HG02973 (cell line): ENCODE results near the gene SRD5A3.
A peak's percentile ranks its signal among the peaks of the same experiment; 100 is the strongest.

Experiments used
- ATAC-seq: cut with Tn5 transposase; IDR thresholded peaks from one replicate; pipeline ENCODE4 v1.9.1; 2021; ENCODE audit warnings: moderate library complexity; ENCODE audit not compliant: unreplicated experiment

Gene SRD5A3

DNA sequence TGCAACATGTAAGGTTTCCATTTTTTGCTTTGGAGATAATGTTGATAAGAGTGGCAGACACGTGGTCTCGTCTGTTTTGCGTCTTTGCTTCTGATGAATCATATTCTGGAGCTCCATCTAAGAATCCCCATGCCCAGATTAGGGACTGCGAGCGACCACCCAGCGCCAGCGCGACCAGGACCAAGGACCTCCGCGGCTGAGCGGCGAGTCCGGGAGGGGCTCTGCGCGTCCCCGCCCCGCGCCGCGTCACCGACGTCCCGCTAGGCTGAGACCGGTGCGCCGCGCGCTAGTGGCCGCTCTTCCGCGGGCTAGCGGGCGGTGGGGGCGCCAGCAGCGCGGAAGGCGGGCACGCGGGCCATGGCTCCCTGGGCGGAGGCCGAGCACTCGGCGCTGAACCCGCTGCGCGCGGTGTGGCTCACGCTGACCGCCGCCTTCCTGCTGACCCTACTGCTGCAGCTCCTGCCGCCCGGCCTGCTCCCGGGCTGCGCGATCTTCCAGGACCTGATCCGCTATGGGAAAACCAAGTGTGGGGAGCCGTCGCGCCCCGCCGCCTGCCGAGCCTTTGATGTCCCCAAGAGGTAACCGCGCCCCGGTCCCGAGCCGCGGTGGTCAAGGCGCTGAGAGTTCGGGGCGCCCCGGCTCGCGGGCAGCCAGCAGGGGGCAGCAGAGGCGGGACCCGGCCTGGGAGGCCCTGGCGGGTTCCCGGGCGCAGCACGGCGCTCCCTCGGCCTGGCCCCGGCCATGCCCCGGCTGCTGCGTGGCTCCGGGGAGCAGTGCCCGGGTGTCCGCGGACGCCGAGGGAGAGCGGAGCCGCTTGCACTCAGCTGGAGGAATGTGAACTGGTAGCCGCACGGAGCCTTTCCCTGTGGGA lies at the start of gene SRD5A3:
TSS of gene SRD5A3 (plus strand) at position 263 of the 871 bp plus-strand sequence. CDS start at position 358, 95 bp downstream.
- ATAC-seq = peak; percentile 92

GRCh38 chr4:55297346-55297745 lies 48.7 kb upstream of the SRD5A3 start:
- no peak for ATAC-seq

DNA sequence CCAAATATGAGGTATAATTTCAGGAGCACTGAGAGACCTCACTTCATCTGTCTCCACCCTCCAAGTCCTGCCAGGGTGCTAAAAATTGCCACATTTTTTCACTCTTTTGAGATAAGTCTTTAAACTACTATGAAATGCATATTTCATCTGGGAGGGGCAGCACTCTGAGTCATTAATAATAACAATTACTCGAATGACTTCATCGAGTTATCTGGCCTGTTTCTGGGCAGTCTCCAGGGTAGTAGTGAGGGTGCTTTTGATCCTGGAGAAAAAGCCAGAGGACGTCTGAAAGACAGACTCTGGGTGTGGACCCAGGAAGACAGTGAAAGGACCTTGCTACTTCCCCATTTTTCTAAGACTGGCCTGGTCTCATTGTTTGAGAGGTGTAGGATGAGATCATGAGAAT lies 42.3 kb upstream of the SRD5A3 start:
- ATAC-seq = no peak

DNA sequence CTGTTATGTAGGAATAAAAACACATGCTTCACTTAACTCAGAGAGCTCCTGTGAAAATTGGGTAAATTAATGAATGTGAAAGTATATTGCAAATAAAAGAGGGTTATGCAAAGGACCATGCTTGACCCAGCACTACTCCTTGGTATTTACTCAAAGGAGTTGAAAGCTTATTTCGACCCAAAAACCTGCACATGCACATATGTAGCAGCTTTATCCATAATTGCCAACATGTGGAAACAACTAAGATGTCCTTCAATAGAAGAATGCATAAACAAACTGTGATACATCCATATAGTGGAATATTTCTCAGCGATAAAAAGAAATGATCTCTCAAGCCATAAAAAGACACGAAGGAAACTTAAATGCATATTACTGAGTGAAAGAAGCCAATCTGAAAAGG lies 41.7 kb upstream of the SRD5A3 start:
- no peak for ATAC-seq

DNA sequence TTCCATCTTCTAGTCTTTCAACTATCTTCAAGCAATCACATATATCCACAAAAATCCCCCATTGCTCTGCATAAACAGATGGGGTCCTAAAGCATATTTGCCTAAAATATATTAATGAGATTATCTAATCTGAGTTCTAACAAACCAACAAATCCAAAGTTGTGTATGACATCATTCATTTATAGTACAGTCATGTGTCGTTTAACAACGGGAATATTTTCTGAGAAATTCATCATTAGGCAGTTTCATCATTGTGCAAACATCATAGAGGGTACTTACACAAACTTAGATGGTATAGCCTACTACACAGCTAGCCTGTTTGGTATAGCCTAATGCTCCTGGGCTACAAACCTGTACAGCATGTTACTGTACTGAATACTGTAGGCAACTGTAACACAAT lies 38.0 kb upstream of the SRD5A3 start:
- ATAC-seq = no peak

GRCh38 chr4:55311792-55312488 lies 34.1 kb upstream of the SRD5A3 start:
- no peak for ATAC-seq

- peak; percentile 65 for ATAC-seq
These were observed 33.4 kb upstream of the SRD5A3 start for GRCh38 chr4:55312489-55313101.

DNA sequence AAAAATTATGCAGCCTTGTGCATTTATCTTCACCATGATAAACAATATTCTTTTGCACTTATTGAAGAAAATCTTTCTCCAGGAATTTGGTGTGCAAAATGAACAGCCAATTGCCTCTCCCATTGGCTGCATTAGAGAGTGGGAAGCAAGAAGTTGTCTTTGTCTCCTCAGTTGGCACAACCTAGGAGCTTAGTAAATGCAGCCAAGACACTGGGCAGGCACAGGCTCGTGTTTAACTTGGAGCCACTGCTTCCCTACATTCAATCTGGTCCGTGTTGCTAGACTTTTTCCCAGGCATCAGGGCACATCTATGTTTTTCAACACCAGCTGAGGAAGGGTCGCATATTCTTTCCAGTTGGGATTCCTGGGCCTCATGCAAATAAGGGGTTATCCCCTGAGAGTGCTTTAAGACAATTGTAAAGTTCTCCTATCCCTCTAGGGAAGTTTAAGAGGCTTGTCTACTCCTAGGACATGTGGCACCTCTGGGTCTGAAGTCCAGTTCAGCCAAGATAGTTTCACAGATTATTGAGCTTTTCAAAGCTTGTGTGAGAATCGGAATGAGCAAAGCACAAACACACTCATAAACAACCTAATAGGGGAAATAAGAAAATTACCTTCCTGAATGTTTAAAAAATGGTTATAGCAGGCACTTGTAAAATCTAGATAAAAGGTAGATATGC lies 31.8 kb upstream of the SRD5A3 start:
- no peak for ATAC-seq

GRCh38 chr4:55318175-55319129 lies 27.6 kb upstream of the SRD5A3 start:
- ATAC-seq = no peak

- no peak for ATAC-seq
These were observed 24.3 kb upstream of the SRD5A3 start for GRCh38 chr4:55321707-55322264.

DNA sequence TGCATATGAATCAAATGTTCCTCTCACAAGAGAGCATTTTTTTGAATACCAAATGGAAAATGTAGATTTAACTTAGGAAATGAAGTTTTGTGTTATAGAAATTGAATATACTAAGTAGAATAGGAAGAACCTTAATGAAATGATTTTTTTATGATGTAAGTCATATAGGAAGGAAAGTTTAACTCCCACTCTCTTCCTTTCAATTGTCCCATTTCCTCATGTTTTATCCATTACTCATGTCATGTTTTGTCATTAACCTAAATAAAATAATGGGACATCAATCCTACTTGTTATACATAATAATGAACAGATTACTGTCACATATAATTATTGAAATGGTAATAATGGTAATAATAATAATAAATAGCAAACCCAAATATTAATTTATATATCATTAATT lies 22.7 kb upstream of the SRD5A3 start:
- no peak for ATAC-seq

DNA sequence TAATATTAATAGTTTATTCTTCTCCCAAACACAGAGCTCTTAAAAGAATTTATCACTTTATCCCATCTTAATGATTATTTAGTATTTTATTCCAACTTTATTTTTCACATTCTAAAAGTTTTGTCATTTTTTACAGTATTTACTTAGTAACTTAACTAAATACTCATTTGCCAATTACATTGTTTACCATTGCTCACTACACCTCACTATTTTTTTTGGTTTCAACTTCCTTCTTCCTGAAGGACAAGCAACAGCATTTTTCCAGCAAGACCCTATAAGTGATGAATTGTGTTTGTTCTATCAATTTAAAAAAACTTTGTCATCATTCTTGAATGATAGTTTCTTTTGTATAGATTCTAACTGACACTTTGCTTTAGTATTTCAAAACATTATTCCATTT lies 19.4 kb upstream of the SRD5A3 start:
- ATAC-seq = no peak

GRCh38 chr4:55329012-55329411 lies 17.0 kb upstream of the SRD5A3 start:
- no peak for ATAC-seq

DNA sequence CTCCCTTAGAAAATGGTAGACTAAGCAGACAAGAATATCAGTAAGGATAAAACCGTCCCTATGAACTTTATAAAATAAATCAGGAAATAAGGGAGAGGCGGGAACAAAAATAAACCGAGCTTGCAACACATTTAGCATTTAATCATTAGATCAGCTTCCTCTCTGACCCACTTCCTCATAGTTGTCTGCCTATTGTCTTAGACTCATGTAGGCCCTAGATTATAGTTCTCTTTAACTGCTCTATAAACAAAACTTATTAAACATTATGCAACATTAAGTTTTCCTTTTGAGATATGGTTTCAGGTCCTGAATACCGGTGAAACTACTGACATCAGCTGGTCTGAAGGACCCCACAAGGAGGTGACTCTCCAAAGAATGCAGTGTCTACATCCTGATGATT lies 15.8 kb upstream of the SRD5A3 start:
- no peak for ATAC-seq

GRCh38 chr4:55336138-55337034 lies 9.7 kb upstream of the SRD5A3 start:
- ATAC-seq = no peak

DNA sequence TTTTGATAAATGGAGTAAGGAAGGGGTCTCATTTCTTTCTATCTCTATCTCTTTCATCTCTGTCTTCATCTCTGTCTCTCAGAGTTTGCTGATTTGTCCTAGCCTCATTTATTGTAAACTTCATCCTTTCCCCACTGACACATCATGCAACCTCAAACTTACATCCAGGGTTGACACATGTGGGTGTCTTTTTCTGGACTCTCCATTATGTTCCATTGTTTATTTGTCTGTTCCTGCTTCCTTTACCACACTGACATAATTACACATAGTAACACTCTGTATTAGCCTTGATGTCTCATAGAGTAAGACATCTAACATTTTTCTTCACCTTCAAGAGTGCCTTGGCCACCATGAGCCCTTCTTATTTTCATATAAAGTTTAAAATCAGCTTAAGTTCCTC lies 8.1 kb upstream of the SRD5A3 start:
- no peak for ATAC-seq

GRCh38 chr4:55338486-55338885 lies 7.6 kb upstream of the SRD5A3 start:
- no peak for ATAC-seq

DNA sequence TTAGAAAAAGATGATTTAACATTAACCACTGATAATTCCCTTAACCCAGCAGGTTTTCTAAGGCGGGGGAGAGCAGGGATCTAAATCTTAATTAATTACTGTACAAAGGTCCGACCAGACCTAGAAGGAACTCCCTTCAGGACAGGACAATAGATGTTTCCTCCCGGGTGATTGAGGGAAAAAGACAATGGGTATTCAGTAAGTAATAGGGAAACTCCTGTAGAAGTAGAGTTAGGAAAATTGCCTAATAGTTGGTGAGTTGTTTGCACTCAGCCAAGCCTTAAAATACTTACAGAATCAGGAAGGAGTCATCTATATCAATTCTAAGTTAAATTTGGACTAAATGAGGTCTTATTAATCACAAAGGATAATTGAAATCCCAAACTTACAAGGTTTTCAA lies 5.8 kb upstream of the SRD5A3 start:
- ATAC-seq = no peak

DNA sequence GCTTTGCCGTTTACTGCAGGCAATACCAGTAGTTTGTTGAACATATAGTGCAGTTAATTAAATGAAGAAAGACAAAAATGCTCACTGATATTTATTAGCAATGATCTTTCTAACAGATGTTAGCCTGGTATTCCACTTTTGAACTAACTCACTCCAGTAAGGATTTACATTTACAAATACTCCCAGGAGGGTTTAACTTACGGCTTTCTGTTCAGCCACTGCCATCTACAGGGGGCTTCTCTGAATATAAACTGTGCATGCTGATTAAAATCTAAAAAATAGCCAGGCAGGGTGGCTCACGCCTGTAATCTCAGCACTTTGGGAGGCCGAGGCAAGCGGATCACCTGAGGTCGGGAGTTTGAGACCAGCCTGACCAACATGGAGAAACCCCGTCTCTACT lies 2.2 kb upstream of the SRD5A3 start:
- no peak for ATAC-seq
